ENCODE results near the gene TSGA10. TPM values are rescaled to one million over a fixed set of nuclear protein-coding genes. Genes with fewer than 3 reads are reported as not detected.

TSGA10 gene
- total RNA-seq, 1 experiment from 2014 or later: 7.5 TPM

DNA sequence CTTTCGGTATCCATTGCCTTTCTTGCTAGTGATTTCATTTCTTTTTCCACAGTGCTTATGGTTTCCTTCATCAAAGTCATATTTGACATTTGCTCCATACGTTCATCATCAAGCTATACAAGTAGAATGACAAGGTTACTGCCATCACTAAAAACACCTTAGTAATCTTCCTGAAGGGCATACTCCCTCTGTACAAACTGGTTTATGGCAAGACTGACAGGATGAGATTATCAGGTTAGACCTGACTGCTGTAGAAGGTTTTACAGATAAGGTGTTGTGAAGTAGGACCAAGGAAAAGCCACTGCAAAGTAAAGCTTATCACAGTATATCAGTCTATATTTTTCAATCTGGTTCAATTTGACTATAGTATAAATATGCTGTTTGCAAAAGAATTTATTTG lies 50.7 kb downstream of the TSGA10 start:
- H3K9me3 ChIP-seq (ENCODE audit: control insufficient read depth, insufficient read depth, low read depth, low read length): no peaks in the 10 kb centered on the region
- no peak for ATAC-seq
- POLR2A ChIA-PET: interaction anchor here (0.6 kb wide), 1 partner anchor 49 kb away, joined by 3 read pairs; no protein-coding TSS in a partner anchor
- no peaks in the 10 kb centered on the region for H3K4me1 ChIP-seq (ENCODE audit: control insufficient read depth, insufficient read depth, low read length)
- no TSS peak for BruUV-seq (replicated peaks)
- DNase-seq (ENCODE audit: low read depth, low spot score): no peak
- no peaks in the 10 kb centered on the region for H3K36me3 ChIP-seq (ENCODE audit: control insufficient read depth, insufficient read depth, low read length)
- H3K4me3 ChIP-seq (ENCODE audit: low read depth in 2 of 2, low read length in 2 of 2): no peak overlapping the region
- CTCF ChIA-PET: no interaction called here
- intact Hi-C loops (cut with micrococcal nuclease; ENCODE audit: unreplicated experiment): no loop called here
- no peaks in the 10 kb centered on the region; the same call in 1 of the 2 replicates for H3K27me3 ChIP-seq (ENCODE audit: control insufficient read depth, insufficient read depth, low read length)
- no peak overlapping the region for H3K27ac ChIP-seq (ENCODE audit: low read length)
- in situ Hi-C loops (cut with HindIII; ENCODE audit: low pct_unique_long_range_greater_than_20kb, low sequenced_read_pairs): no loop called here
- TF ChIP-seq, protein P1, sequence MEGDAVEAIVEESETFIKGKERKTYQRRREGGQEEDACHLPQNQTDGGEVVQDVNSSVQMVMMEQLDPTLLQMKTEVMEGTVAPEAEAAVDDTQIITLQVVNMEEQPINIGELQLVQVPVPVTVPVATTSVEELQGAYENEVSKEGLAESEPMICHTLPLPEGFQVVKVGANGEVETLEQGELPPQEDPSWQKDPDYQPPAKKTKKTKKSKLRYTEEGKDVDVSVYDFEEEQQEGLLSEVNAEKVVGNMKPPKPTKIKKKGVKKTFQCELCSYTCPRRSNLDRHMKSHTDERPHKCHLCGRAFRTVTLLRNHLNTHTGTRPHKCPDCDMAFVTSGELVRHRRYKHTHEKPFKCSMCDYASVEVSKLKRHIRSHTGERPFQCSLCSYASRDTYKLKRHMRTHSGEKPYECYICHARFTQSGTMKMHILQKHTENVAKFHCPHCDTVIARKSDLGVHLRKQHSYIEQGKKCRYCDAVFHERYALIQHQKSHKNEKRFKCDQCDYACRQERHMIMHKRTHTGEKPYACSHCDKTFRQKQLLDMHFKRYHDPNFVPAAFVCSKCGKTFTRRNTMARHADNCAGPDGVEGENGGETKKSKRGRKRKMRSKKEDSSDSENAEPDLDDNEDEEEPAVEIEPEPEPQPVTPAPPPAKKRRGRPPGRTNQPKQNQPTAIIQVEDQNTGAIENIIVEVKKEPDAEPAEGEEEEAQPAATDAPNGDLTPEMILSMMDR (IDR thresholded peaks at IDR 0.05): no peak
- TF ChIP-seq POLR2AphosphoS5 (IDR thresholded peaks at IDR 0.05; ENCODE audit: low read depth, low read length) (no peak), TCF7L2 (IDR thresholded peaks at IDR 0.05; ENCODE audit: low read depth, low read length) (no peak)

DNA sequence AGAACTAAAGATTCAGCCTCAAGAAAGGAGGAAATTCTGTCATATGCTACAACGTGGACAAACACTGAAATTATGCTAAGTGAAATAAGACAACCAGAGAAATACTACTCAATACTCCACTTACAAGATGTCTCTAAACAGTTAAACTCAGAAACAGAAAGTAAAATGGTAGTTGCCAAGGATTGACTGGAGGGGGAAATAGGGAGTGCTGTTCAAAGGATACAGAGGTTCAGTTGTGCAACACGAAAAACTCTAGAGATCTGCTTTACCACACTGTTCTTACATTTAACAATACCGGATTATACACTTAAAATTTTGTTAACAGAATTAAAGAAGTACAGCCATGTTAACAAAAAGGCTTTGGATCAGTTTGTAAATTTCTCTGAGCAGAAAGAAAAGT lies 53.0 kb downstream of the TSGA10 start:
- ChIA-PET POLR2A (no interaction called here), CTCF (no interaction called here)
- Histone ChIP-seq H3K27ac (ENCODE audit: low read length) (no peak overlapping the region), H3K4me1 (ENCODE audit: control insufficient read depth, insufficient read depth, low read length) (no peaks in the 10 kb centered on the region), H3K9me3 (ENCODE audit: control insufficient read depth, insufficient read depth, low read depth, low read length) (no peaks in the 10 kb centered on the region), H3K27me3 (ENCODE audit: control insufficient read depth, insufficient read depth, low read length) (no peaks in the 10 kb centered on the region; the same call in 1 of the 2 replicates), H3K4me3 (ENCODE audit: low read depth in 2 of 2, low read length in 2 of 2) (no peak overlapping the region), H3K36me3 (ENCODE audit: control insufficient read depth, insufficient read depth, low read length) (no peaks in the 10 kb centered on the region)
- BruUV-seq (replicated peaks): no TSS peak
- no peak for DNase-seq (ENCODE audit: low read depth, low spot score)
- intact Hi-C loops (cut with micrococcal nuclease; ENCODE audit: unreplicated experiment) (no loop called here), in situ Hi-C loops (cut with HindIII; ENCODE audit: low pct_unique_long_range_greater_than_20kb, low sequenced_read_pairs) (no loop called here)
- no peak for ATAC-seq
- TF ChIP-seq, protein P1 (IDR thresholded peaks at IDR 0.05): no peak
- TF ChIP-seq SIN3A (IDR thresholded peaks at IDR 0.05; ENCODE audit: borderline replicate concordance, insufficient read depth, low read depth, low read length) (no peak), TCF7L2 (IDR thresholded peaks at IDR 0.05; ENCODE audit: low read depth, low read length) (no peak), POLR2AphosphoS5 (IDR thresholded peaks at IDR 0.05; ENCODE audit: low read depth, low read length) (no peak)
- TF ChIP-seq, protein P2, sequence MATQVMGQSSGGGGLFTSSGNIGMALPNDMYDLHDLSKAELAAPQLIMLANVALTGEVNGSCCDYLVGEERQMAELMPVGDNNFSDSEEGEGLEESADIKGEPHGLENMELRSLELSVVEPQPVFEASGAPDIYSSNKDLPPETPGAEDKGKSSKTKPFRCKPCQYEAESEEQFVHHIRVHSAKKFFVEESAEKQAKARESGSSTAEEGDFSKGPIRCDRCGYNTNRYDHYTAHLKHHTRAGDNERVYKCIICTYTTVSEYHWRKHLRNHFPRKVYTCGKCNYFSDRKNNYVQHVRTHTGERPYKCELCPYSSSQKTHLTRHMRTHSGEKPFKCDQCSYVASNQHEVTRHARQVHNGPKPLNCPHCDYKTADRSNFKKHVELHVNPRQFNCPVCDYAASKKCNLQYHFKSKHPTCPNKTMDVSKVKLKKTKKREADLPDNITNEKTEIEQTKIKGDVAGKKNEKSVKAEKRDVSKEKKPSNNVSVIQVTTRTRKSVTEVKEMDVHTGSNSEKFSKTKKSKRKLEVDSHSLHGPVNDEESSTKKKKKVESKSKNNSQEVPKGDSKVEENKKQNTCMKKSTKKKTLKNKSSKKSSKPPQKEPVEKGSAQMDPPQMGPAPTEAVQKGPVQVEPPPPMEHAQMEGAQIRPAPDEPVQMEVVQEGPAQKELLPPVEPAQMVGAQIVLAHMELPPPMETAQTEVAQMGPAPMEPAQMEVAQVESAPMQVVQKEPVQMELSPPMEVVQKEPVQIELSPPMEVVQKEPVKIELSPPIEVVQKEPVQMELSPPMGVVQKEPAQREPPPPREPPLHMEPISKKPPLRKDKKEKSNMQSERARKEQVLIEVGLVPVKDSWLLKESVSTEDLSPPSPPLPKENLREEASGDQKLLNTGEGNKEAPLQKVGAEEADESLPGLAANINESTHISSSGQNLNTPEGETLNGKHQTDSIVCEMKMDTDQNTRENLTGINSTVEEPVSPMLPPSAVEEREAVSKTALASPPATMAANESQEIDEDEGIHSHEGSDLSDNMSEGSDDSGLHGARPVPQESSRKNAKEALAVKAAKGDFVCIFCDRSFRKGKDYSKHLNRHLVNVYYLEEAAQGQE (IDR thresholded peaks at IDR 0.05; ENCODE audit: insufficient read depth in 1 of 2, low read depth in 2 of 2, low read length in 1 of 2): no peak

Measured in Panc1 (cell line).